Right renal pelvis (tissue), 4 donors: ENCODE results near the gene RBFOX1. TPM values are rescaled to one million over a fixed set of nuclear protein-coding genes. Genes with fewer than 3 reads are reported as not detected.

Experiments
- DNase-seq, 4 donors: peaks; one replicate each; pipeline ENCODE4 v3.0.0-alpha.2; 2013; ENCODE audit warnings: low read depth in 4 of 4, low spot score in 3 of 4, missing footprints in 1 of 4
- polyA plus RNA-seq, 4 donors: library from polyadenylated mRNA; unstranded; fragments of 120-200 nt; gene quantifications; one replicate each; pipeline ENCODE4 v1.2.1, GENCODE V29; 2013; ENCODE audit not compliant: insufficient read length in 4 of 4

The RBFOX1 gene
- polyA plus RNA-seq, 4 donors: 1.6 to 3.9 (median 2.9) TPM

- DNase-seq: peak in 1 of 4 donors; percentile 9
These were observed 177.4 kb downstream of the RBFOX1 start for GRCh38 chr16:7509963-7510601.

- DNase-seq: no peak
These were observed 179.1 kb downstream of the RBFOX1 start for GRCh38 chr16:7511549-7512260.

GRCh38 chr16:7512503-7512902, 179.9 kb downstream of the RBFOX1 start:
- no peak for DNase-seq

DNA sequence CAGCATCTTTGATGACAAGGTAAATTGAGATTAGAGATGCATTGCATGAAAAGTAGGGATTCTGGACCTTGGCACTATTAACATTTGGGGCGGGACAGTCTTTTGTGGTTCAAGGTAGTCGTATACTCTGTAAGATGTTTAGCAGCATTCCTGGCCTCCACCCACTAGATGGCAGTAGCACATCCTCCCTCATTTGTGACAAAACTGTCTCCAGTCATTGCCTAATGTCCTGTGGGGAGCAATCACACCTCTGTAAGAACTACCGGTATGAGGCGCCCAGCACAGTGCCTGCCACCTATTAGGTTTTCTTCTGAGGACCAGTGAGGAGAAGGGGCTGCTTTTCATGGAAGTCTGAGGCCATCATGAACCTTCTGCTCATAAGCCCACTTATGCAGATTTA, 180.8 kb downstream of the RBFOX1 start:
- DNase-seq: no peak

GRCh38 chr16:7515543-7515942, 182.9 kb downstream of the RBFOX1 start:
- DNase-seq: no peak

DNA sequence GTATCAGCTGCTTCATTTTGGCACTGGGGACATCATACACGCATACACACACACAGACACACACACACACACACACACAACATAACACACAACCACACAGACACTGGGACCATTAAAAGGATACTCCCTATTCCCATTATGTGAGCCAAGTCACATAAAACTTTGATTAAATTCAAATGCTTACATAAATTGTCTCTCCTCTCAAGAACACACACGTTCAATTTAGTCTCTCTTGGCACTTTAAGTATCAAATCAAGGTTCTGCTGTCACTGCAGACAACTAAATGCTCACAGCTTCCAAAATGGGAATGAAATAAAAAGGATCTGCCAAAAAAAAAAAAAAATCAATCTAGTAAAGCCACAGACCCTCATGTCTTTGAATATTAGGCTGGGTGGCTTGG, 184.9 kb downstream of the RBFOX1 start:
- DNase-seq: peak in 2 of 4 donors; percentile 7 to 13

DNA sequence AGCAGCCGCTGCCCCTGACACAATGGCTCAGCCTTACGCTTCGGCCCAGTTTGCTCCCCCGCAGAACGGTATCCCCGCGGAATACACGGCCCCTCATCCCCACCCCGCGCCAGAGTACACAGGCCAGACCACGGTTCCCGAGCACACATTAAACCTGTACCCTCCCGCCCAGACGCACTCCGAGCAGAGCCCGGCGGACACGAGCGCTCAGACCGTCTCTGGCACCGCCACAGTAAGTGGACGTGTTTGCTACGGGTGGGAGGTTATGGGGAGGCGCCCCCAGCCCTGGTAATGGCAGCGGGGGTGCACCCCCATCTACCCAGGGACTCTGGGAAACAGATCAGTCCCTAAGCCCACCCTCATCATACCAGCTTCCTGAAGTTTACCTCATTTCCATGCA, 185.5 kb downstream of the RBFOX1 start:
- DNase-seq: no peak

DNA sequence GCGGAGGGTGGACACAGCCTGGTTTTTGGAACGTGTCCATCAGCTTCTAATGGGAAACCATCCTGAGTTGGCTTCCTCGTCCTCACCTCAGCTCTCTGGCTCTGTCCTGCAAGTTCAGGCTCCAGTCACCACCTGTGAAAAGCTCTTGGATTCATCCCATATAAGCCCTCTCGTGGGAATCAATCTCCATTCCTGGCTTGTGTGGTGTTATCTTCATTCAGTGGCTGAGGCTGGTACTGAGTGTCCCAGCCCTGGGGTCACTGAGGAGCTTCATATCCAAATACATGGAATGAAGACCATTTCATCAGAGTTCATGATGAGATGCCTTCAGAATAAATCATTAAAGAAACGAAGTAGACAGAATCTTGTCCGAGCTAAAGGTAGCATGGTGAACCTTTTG, 189.2 kb downstream of the RBFOX1 start:
- DNase-seq: no peak

DNA sequence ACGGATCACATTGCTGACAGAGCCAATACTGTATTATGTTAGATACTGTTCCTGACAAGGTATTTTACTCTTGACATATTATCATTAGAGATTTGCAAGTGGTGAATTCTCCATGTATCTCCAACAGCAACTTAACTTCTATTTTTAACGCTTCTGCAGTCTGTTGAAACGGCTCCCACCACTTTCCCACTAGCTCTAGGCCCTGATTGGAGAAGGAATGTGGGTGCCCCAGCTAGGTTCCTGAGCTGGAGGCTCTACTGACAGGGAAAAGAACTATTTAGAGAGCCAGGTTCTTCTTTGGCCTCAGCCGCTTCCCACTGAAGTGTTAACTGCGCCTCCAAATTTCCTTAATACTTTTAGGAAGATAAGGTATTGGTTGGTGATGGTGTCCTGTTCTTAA, 191.8 kb downstream of the RBFOX1 start:
- no peak for DNase-seq

DNA sequence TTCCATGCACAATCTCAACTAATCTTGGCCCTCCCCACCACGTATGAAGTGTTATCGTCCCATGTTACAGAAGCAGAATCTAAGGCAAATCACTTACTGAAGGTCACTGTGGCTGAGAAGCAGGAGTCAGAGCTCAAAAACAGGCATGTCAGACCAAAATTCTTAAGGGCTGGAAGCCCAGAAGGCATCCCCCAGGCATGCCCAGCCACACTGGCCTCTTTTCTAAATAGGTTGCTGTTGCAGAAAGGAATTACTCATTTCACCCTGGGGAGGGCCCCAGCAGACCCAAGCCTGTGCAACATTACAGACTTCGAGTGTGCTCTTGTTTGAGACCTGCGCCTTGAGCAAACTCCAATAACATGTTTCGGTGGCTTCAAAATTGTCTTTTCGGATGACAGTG, 194.1 kb downstream of the RBFOX1 start:
- DNase-seq: no peak

GRCh38 chr16:7532534-7532933, 199.9 kb downstream of the RBFOX1 start:
- no peak for DNase-seq

- DNase-seq: no peak
These were observed 202.1 kb downstream of the RBFOX1 start for GRCh38 chr16:7534749-7535148.

- no peak for DNase-seq
These were observed 208.4 kb downstream of the RBFOX1 start for GRCh38 chr16:7541026-7541425.

DNA sequence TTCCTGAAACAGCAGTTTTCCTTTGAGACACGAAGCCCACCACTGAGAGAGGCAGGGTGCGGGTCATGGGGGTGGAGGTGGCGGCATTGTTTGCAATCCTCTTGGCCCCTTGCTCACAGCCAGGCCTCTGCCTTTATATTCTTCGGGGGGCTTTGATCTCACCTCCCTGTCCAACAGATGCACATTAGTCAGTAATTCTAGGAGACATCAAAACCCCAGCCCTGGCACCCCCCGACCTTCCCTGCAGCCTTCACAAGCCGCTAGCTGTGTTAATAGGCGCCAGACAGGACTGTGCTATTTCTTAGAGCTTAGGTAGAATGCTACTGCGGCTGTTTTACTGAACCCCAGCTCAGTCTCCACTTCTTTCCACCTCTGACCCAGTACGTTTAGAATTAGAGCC, 212.6 kb downstream of the RBFOX1 start:
- DNase-seq: peak in 3 of 4 donors; percentile 1 to 24 (median 13)

DNA sequence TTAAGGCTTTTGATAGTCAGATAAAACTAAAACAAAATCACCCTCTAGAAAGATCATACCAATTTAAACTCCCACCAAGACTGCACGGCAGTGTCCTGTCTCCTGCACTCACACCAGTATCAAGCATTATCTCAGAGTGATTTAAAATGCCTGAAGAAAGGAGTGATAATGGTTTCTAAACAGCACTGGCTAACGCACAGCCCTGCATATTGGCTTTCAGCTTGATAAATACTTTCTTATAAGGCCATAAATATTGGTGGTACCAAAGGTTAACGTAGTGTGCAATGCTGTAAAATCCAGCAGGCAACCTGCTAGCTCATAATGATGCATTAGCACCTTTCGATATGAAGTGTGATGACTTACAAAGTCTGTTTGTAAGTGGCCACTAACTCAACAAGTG, 214.3 kb downstream of the RBFOX1 start:
- no peak for DNase-seq

GRCh38 chr16:7547736-7548135, 215.1 kb downstream of the RBFOX1 start:
- DNase-seq: no peak

- DNase-seq: no peak
These were observed 216.2 kb downstream of the RBFOX1 start for GRCh38 chr16:7548796-7549318.

DNA sequence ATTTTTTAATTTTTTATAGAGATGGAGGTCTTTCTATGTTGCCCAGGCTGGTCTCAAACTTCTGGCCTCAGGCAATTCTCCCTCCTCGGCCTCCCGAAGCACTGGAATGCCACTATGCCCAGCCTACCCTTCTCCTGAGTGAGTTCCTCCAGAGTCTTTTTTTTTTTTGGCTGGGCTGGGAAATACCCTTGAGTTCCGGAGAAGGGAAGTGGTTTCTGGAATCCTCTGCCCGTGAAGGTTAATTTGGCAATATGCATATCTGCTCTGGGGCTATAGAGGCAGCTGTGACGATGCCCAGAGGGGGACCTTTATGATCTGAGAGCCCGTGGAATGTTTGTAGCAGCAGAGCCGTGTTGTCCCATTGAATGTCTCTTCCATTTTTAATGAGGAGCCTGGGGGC, 217.5 kb downstream of the RBFOX1 start:
- DNase-seq: no peak

DNA sequence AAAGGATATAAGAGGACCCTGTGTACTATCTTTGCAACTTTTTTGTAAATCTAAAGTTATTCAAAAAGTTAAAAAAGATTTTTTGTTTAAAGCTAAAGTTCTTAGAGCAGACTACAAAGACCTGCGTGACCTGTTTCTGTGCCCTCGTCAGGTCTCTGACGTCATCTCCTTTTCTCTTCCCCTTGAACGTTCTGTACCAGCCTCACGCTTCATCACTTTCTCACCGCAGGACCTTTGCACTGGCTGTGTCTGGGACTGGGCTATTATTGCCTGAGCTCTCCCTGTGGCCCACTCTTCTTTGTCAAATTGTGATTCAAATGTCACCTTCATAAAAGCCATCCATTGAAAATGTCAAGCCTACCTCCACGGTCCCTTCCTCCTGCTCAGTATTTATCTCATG, 222.8 kb downstream of the RBFOX1 start:
- no peak for DNase-seq

DNA sequence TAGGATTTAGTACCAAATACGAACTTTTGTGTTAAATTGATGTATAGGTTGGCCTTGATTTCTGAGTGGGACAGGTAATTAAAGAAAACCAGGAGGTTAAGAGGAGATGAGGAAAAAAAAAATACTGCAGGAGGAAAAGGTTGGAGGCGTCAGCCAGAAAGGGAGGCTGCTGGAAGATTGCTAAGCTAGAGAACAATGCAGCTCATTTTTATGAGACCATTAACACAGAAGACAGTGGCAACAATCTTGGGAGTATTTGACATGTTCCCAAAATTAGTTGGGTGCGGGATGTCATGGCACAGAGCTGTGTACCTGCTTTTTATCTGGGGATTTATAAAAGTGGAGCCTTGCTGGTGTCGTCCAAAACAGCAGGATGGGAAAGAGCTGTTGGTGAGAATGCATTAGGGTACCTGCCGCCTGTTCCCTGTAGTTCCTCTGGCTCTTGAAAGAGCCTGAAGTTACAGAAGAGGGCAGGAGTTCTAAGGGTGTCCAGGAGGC, 229.3 kb downstream of the RBFOX1 start:
- DNase-seq: no peak

- DNase-seq: no peak
These were observed 233.7 kb downstream of the RBFOX1 start for GRCh38 chr16:7566360-7566759.

- DNase-seq: no peak
These were observed 238.7 kb downstream of the RBFOX1 start for GRCh38 chr16:7571366-7571765.
